DMS53 treated with DMSO at 0.1 percent for 48 hours (cell line): ENCODE measurements around the gene FUT8.

Source experiments
- DNase-seq: peaks from one replicate; lab custom pipeline; 2025; ENCODE audit not compliant: unreplicated experiment; lab: John Stamatoyannopoulos, UW

Gene FUT8

DNA sequence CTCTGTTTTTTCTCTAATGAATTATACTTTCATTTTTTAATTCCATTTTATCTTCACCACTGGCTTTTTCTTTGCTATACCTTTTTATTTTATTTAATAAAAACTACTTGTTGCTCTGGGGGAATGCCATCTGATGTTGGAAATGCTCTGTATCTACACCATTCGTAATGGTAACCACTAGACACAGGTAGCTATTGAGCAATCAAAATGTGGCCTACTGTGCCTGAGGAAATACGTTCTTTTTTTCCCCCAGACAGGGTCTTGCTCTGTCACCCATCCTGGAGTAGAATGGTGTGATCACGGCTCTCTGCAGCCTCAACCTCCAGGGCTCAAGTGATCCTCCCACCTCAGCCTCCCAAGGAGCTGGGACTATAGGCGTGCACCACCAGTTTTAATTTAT lies 140.2 kb downstream of the FUT8 start:
- no peak for DNase-seq

- no peak for DNase-seq
Measured at GRCh38 chr14:65554837-65555236, 142.3 kb downstream of the FUT8 start.

DNA sequence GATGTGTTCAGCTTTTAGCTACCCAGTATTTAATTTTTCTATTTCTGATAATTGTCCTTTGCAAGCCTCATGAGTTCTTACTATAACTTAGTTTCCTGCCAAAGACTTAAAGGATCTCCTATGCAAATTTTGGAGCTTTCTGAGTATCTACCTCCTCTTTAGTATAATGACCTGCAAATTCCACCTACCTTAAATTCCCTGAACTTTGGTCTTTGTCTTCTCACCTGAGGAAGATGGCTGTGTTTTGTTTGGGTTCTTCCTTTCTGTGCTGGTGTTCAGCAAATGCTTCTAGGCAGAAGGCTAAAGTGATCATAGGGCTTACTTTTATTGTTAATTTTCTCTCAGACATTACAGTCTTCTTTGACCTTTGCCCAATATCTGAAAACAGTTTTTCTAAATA lies 142.8 kb downstream of the FUT8 start:
- no peak for DNase-seq

DNA sequence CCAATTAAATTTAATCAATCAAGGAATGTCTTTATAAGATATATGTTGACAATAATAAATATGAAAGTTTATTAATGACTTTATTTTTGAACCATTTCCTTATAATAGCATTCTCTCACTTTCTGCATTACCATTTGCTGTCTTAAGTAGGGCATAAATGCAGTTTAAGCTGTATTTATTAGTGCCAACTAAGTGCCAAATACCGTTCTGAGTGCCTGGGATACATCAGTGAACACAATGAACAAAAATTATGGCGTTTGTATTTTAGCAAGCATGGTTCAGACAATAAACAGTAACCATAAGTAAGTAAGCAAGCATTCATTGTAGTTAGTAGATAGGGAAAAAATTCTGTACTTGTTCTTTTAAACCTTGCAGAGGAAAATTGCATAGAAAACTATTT lies 145.8 kb downstream of the FUT8 start:
- no peak for DNase-seq

DNA sequence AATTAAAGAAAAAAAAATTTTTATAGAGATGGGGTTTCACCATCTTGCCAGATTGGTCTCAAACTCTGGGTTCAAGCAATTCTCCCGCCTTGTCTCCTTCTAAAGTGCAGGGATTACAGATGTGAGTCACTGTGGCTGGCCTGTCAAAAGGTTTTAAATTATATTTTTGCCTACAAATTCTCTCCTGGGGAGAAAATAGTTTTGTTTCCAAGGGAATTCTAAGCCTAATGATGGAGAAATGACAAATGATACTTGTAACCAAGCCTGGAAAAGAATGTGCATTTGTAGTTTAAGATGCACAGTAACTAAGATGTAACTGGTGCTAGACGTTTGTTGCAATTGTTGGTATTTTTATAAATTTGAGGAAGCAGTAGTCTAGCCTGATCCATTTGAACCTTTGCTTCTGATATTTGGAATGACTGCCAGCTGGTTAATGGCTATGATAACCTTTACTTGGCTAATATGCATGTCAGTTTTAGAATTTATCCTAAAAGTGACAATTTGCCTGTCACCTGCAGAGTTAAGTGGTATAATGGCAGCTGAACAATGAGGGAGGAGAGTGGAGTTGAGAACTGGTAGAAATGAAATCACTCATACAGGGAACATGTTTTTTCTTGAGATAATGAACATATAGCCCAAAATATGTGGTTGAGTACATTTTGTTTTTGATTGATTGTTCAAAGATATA lies 148.0 kb downstream of the FUT8 start:
- DNase-seq = no peak

DNA sequence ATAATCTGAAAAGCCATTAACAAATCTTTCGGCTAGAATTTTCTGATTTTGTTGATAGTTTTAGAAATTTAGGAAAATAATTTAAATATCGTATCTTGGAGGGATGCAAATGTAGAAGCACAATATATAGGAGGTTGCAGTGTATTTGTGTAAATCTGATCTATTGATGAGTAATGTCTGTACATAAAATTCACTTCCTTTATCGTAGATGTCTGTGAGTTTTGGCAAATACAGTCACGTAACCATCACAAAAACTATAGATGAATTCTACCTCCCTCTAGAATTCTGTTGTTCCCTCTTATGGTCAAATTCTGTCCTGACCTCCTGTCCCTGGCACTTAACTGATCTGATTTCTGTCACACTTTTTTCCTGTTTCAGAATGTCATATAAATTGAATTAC lies 151.8 kb downstream of the FUT8 start:
- no peak for DNase-seq

GRCh38 chr14:65565948-65566347 lies 153.4 kb downstream of the FUT8 start:
- DNase-seq = no peak

GRCh38 chr14:65566820-65567522 lies 154.4 kb downstream of the FUT8 start:
- no peak for DNase-seq

DNA sequence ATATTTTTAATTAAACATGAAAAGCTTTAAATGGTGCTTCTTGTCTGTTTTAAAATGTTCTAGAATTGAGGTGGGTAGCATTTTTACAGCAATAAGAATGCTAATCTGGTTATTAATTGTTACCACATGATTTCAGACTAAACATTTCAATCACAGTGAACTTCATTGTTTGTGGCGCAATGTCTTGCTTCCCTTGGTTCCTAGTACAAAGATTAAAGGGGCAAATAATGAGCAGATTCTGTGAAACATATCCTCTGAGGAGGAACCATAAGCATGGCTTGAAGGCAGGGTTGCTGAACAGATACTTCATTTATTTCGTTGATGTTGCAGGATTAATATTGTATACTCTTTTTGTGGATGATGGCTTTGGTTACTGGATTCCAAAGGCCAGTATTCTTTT lies 162.1 kb downstream of the FUT8 start:
- no peak for DNase-seq

GRCh38 chr14:65575389-65575788 lies 162.9 kb downstream of the FUT8 start:
- DNase-seq = no peak

GRCh38 chr14:65580973-65581372 lies 168.4 kb downstream of the FUT8 start:
- DNase-seq = no peak

DNA sequence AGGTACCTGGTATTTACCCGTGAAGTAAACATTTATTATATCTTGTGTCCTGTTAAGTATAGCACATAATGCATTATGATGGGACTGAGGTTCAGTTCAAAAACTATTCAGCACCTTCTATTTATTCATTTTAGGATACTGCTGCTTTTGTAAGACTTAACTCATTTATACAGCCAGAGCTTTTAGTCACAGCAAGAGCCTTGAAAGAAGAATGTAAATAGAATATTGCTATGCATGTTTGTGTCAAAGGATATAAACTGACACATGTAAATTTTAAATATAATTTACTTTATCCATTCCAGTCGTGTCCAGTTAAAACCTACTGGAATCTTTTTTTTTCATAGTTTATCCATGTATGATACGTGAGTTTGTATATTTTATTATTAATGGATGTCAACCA lies 168.8 kb downstream of the FUT8 start:
- no peak for DNase-seq

- DNase-seq = no peak
Measured at GRCh38 chr14:65581799-65582198, 169.3 kb downstream of the FUT8 start.

DNA sequence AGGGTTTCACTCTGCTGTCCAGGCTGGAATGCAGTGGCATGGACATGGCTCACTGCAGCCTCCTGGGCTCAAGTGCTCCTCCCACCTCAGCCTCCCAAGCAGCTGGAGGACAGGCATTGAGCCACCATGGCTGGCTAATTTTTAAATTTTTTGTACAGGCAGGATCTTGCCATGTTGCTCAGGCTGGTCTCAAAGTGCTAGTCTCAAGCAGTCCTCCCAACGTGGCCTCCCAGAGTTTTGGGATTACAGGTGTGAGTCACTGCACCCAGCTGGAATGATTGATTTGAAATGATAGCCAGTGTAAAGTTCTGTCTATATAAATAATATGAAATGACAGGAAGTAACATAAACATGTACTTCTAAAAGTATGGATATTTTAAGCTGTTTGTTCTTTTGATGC lies 172.7 kb downstream of the FUT8 start:
- no peak for DNase-seq

- no peak for DNase-seq
Measured at GRCh38 chr14:65588426-65589140, 176.1 kb downstream of the FUT8 start.

DNA sequence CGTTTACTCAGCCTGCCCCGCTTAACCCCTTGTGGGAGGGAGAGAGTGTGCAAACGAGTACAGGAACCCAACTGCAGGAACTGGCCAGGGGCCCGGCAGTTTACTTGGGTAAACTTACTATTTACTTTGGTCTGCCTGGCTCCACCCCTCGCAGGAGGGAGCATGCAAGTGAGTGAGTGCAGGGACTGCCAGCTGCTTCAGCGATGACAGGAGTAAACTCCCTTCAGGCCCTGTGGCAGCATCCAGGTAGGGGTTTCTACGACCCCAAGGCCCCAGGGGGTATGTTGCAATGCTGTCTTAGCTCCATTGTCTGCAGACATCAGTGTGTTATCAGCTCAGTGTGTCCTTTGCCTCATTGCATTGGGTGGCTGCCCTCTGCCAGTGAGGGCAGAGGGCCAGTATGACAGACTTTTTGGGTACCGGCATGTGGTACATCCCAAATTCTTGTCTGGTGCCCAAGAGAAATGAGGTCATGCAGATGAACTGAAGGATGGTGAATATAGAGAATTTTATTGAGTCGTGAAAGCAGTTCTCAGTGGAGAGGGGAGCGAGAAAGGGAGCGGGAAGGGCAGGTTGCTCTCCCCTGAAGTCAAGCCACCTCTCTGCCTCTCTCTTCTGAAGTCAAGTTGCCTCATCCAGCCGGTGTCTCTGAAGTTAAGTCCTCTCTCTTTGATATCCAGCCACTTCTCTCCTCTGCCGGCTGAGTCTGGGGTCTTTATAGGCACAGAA lies 181.8 kb downstream of the FUT8 start:
- DNase-seq = peak; percentile 26

- no peak for DNase-seq
Measured at GRCh38 chr14:65594882-65595237, 182.3 kb downstream of the FUT8 start.

GRCh38 chr14:65599375-65599774 lies 186.8 kb downstream of the FUT8 start:
- no peak for DNase-seq

GRCh38 chr14:65600742-65601141 lies 188.2 kb downstream of the FUT8 start:
- peak; percentile 10 for DNase-seq

GRCh38 chr14:65604535-65604934 lies 192.0 kb downstream of the FUT8 start:
- no peak for DNase-seq

DNA sequence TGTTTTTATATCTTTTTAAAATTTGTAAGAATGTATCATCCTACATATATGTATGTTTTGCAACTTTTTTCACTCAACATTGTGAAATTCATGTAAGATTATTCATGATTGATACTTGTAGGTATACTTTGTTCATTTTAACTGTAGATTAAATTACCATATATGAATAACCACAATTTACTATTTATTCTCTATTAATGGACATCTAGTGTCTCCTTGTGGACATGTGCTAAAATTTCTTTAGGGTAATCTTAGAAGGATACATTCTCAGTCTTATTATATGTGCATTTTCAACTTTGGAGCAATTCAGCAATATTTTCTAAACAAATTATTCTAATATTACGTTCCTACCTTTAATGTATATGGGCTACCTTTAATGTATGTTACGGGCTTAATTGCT lies 192.4 kb downstream of the FUT8 start:
- DNase-seq = no peak

DNA sequence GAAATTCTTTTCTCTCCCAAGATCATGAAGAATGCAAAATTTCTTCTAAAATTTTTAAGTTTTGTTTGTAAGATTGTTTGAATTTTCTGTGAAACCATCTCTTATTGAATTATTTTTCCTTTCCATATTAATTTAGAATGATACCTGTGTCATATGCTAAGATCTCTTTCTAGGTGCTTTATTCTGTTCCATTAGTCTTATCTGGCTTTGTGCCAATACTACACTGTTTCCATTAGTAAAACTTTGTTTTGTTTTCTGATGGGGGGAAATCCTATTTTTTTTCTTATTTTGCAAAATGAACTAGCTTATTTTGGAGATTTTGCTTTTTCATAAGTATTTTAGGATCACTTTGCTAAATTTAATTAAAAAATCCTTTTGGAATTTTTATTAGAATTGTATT lies 193.9 kb downstream of the FUT8 start:
- DNase-seq = no peak
